H1 (cell line): Measurements from ENCODE around the gene ARHGAP23.

Experiments
- ATF2 ChIP-seq: IDR thresholded peaks from 2 replicates; pipeline ENCODE4 v1.6.1; 2012; ENCODE audit warnings: low read length, inconsistent platforms
- CEBPB ChIP-seq: IDR thresholded peaks from 2 replicates; pipeline ENCODE4 v1.6.1; 2012; ENCODE audit warnings: low read depth, low read length
- CTCF ChIP-seq, 3 experiments: IDR thresholded peaks; 1 replicate in 2 of 3; 2 replicates in 1 of 3; pipeline versions ENCODE4 v1.5.1 to v1.6.1; 2011; ENCODE audit warnings: low read length in 3 of 3, mild to moderate bottlenecking in 3 of 3, inconsistent platforms in 2 of 3, low read depth in 1 of 3, moderate library complexity in 1 of 3; ENCODE audit not compliant: insufficient read depth in 1 of 3; ENCODE audit errors: control extremely low read depth in 1 of 3
- EP300 ChIP-seq, 2 experiments: IDR thresholded peaks; 1 replicate in 1 of 2; 2 replicates in 1 of 2; pipeline ENCODE4 v1.6.1; 2011 to 2012; ENCODE audit warnings: low read depth in 2 of 2, low read length in 2 of 2, mild to moderate bottlenecking in 2 of 2, borderline replicate concordance in 1 of 2, inconsistent platforms in 1 of 2, moderate library complexity in 1 of 2
- EZH2 ChIP-seq: fragments of 200-600 bp; sonication (generic); IDR thresholded peaks from 2 replicates; pipeline ENCODE4 v1.7.1; 2012; ENCODE audit warnings: low read depth, mild to moderate bottlenecking, moderate library complexity, low read length, inconsistent platforms; ENCODE audit not compliant: severe bottlenecking
- JUN ChIP-seq: IDR thresholded peaks from 2 replicates; pipeline ENCODE4 v1.6.1; 2011; ENCODE audit warnings: low read depth, mild to moderate bottlenecking, improper control_type of control experiment, low read length
- SRF ChIP-seq: IDR thresholded peaks from 2 replicates; pipeline ENCODE4 v1.6.1; 2011; ENCODE audit warnings: mild to moderate bottlenecking, low read depth, low read length, moderate library complexity
- TEAD4 ChIP-seq: IDR thresholded peaks from 2 replicates; pipeline ENCODE4 v1.6.1; 2012; ENCODE audit warnings: low read depth, low read length, inconsistent platforms, mixed read lengths

- TF ChIP-seq SRF (no peak), CEBPB (no peak), CTCF (IDR thresholded peaks at IDR 0.05; ENCODE audit: control extremely low read depth in 1 of 3, insufficient read depth in 1 of 3, low read depth in 1 of 3, low read length in 3 of 3) (no peak), EZH2 (no peak), ATF2 (no peak), JUN (no peak), EP300 (IDR thresholded peaks at IDR 0.05; ENCODE audit: borderline replicate concordance in 1 of 2, low read depth in 2 of 2, low read length in 2 of 2) (no peak), TEAD4 (no peak)
Observed at GRCh38 chr17:38425744-38426143, 2.5 kb upstream of the ARHGAP23 start.
